Measurements from ENCODE around the gene CRYGC.

DNA sequence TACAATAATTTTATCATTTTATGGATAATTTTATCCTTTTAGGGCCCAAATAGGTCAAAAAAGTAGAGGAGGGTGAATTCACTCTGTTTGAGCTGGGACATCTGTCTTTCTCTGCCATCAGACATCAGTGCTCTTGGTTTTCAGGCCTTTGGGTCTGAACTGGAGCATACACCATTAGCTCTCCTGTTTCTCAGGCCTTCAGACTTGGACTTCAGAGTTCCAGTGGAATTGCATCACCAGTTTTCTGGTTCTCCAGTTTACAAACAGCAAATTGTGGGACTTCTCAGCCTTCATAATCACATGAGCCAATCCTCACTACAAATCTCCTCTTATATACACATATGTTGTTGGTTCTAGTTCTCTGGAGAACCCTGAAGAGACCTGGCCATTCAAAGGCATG lies 39.2 kb downstream of the CRYGC start:
- no peak for TF ChIP-seq CTCF (IDR thresholded peaks at IDR 0.05)
- TF ChIP-seq POLR2A (IDR thresholded peaks at IDR 0.05): no peak

All from esophagus squamous epithelium (tissue), 4 donors.